LNCAP (cell line): ENCODE data around the gene LCMT1.

ENCODE experiments used
- TF ChIP-seq, protein P1 (sequence below): fragments of 450-650 bp; IDR thresholded peaks from 2 replicates; pipeline ENCODE4 v1.5.1; 2017; ENCODE audit warnings: mild to moderate bottlenecking

LCMT1 gene

DNA sequence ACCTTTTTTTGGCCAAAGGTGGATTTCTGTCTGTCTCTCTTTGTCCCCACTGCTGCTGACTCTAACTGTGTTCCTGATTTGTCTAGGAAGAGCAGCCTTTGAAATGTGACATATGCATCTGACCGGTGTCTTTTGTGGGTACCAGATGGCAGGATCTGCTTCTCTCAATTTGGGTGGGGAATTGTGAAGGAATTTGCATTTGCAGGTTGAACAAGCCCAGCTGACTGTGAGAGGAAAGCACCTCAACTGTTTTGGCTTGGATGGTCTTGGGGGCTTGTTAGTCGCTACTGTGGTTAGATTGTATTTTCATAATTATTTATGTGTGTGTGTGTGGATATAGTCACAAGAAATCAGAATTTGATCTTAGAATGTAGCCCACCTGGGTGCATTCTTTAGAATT lies 37.7 kb upstream of the LCMT1 start:
- TF ChIP-seq, protein P1, sequence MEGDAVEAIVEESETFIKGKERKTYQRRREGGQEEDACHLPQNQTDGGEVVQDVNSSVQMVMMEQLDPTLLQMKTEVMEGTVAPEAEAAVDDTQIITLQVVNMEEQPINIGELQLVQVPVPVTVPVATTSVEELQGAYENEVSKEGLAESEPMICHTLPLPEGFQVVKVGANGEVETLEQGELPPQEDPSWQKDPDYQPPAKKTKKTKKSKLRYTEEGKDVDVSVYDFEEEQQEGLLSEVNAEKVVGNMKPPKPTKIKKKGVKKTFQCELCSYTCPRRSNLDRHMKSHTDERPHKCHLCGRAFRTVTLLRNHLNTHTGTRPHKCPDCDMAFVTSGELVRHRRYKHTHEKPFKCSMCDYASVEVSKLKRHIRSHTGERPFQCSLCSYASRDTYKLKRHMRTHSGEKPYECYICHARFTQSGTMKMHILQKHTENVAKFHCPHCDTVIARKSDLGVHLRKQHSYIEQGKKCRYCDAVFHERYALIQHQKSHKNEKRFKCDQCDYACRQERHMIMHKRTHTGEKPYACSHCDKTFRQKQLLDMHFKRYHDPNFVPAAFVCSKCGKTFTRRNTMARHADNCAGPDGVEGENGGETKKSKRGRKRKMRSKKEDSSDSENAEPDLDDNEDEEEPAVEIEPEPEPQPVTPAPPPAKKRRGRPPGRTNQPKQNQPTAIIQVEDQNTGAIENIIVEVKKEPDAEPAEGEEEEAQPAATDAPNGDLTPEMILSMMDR, result no peak

DNA sequence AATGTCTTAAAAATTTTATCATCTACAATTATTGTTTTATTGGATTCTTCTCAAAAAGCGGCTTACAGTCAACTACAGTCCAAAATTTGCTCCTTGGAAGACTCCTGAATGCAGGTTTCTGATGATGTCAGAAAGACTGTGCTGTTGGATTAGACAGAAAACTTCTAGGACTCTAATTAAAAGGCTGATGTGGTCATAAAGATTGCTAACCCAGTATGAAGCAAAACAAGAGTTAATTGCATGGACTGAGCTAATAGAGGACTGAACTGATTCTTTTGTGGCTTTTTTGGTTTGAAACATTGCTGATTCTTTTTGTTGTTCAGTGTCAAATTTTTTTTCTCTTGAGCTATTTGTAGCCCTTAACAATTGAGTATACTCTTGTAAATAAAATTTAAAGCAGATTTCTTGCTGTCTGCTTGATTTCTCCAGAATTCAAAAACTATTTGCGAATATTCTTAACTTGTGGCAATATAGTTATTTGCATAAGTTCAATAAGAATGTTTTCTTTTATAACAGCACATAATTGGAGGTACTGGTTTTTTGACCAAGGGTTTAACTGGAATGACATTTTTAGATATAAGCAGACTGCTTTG lies 33.1 kb upstream of the LCMT1 start:
- TF ChIP-seq, protein P1, result no peak

DNA sequence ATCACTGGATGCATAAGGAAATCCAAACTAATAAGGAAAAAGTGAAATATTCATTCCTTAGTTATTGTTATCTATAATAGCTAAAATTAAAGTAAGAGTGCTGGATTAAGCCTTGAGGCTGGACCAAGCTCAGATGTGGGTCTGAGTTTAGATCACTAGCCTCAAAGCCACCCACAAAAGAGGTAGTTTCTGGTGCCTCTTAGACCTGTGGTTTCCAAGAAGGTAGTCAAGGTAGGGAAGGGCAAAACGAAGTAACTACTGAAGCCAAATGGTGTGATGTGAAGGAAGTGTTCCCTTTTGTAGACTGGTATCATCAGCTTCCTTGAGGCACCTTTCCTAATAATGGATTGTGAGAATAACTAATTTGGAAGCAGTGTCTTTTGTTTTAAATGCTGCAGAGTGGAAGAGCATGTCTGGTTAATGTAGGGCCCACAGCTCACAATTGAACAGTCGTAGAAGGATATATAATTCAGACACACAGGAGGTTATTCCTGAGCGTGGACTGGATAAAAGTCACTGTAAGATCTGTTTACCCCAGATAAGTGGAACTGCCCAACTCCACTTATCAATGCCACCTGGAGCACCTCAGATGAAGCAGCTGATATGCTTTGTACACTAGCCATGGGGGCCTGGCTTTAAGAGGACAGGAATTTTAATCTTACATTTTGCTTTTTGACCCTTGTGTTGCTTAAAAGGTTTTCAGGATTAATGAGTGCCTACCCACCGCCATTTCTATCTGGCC lies 31.7 kb upstream of the LCMT1 start:
- TF ChIP-seq, protein P1, result no peak

DNA sequence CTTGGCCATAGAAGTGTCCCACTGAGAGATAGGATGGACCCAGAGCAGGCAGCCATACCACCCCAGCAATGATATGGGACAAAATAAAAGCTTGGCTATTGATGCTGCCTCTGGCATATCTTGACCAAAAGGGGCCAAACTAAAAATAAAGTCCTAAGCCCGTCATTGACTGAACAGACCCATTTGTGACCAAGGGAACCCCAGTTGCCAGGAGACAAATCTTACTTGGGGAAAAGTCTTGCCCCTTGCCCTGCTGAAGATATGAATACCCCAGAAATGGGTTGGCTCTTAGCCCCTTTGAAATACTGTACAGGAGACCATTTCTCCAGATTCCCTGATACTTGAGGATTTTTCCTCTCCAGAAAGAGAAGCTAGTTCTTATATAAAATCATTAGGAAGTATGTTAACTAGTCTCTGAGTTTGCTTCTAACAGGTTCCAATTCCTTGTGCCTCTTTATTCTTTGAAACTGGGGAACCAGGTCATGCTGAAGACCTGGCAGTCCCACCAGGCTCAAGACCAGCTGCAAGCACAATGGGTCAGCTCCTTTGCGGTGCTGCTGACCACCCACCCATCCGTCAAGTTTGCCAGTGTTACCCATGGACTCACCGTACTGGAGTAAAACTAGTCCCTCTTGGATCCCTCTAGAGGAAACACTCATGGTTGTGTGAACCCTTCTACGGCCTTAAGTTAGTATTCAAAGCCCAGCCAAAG lies 31.0 kb upstream of the LCMT1 start:
- TF ChIP-seq, protein P1, result no peak

DNA sequence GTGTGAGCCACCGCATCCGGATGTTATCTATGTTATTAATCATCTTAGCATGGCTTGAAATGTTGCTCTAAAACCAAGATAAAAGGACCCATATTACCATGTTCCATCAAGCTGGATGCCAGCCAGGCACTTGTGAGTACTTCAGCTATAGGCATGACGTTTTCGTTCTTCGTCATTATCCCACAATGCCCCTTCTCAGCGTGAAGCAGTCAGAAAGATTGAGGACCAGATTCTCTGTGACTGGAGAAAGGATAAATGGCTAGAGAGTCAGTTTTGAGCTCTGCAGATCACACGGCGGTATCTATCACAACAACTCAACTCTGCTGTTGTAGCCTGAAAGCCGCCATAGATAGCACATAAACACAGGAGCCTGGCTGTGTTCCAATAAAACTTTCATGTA lies 29.8 kb upstream of the LCMT1 start:
- TF ChIP-seq, protein P1, result no peak

DNA sequence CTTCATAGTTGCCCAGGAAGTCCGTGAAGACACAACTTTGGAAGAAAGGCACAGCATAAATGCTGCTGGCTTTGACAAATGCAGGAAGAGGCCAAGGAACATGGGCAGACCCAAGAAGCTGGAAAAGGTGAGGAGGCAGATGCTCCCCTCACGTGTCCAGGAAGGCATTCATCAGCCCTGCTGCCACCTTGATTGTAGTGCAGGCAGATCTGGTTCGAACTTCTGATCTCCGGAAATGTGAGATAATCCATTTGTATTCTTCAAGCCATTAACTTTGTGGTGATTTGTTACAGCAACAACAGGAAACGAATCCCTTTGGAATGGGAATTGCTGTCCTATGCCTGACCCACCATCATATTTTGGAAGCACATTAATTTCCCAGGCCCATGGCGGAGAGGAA lies 28.5 kb upstream of the LCMT1 start:
- TF ChIP-seq, protein P1, result no peak

DNA sequence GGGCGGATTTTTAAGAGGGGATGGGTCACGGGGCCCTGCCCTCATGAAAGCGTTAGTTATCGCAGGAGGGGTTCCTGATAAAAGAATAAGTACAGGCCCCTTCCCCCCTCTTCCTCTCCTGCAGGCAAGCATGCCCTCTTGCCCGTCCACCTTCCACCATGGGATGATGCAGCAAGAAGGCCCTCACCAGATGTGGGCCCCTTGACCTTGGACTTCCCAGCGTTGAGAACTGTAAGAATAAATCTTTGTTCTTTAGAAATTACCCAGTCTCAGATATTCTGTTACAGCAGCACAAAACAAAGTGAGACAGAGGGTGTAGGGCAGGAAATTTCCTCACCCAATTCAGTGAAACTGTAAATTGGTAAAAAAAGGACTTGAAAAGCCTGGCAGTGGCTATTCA lies 27.8 kb upstream of the LCMT1 start:
- TF ChIP-seq, protein P1, result no peak
